Stimulated activated CD8-positive, alpha-beta memory T cell treated with anti-CD3 and anti-CD28 coated beads, Interleukin-4, amount 100 ng/mL, for 48 hours (primary cell): ENCODE results near the gene LRCH1.

Source experiments
- DNase-seq: peaks from one replicate; pipeline ENCODE4 v3.0.0-alpha.2; 2020

Gene LRCH1

DNA sequence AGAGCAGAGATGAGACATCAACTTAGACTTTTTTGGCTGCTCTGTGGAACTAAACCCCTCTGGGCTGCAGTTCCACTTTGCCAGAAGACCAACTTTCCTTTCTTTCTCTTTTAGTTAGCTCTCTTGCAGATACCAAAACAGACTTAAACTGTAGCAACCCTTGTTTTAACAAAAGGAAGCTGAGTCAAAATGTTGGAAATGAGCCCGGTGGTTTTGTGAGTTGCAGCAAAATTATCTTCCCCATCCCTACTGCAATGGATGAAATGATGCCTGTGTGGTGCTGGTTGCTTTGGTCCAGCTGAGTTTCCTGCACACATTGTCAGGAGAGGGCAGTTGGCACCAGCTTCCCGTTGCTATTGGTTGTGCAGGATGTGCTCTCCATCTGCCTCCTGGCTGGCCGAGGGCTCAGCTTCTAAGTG, 115.3 kb downstream of the LRCH1 start:
- no peak for DNase-seq

DNA sequence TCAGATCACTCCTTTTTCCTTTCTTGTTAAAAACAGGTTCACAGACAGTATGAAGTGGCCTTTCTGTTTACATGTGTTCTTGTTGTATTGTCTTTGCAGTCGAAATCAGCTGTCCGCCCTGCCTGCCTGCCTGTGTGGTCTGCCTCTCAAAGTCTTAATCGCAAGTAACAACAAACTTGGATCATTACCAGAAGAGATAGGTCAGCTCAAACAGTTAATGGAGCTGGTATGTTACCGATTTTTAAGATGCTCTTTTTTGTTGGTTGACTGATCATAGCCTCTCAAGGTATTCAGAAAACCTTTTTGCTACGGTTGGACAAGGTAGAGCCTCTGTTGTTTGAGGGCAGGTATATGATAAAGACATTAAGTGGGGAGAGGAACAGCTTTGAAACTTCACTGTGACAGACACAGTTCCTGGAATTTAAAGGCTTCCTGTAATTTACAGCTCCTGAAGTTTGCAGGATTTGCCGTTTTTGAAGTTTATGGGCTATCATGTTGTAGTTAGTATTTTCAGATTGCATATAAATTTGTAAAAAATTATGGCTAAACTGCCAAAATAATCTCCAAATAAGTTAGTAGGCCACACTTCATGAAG, 116.1 kb downstream of the LRCH1 start:
- DNase-seq, result no peak

DNA sequence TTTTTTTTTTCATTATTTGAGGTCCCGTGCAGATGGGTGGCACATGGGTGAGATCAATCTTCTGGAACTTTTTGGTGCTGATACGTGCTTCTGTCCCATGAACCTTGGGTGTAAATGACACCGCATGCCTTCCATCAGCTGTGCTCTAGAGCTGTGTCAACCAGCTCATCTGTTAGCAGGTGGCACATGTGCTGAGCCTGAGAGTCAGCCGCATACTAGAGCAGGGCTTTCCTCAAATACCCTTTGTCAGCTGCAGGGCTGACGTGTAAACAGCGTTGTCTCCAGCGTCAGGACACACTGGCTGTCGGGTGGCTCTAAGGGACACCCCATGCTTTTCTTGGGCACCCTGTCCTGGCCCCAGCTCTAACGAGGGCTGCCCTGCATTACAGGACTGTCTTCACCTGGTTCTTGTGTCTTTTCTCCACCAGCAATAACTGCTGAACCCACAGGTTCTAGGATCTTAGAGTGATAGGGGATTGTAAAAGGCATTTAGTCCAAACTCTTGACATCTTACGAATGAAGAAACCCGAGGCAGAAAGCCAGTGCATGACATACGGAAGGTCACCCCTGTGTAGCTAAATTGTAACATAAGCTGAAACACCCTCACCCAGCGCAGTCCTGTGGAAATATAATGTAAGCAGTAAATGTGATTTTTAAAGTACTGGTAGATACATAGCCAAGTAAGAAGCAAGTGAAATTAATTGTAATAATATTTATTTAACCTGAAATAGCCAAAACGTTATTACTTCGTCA, 119.5 kb downstream of the LRCH1 start:
- no peak for DNase-seq

DNA sequence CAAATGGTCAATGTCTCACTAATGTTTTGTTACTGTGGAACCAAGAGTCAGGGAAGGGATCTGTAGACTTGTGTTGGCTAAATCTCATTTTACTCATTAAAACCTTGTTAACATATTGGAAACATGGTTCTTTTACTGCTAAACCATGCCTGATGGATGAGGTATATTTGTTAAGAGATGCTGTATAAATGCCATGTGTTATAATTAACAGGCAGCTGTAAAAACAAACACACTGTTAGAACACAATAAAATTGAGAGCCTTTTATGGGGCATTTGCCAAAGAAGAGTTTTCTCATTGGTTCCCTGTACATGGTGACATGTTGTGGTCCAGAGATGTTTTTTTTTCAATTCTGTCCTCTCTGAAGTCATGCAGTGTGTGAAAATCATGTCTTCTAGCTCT, 122.0 kb downstream of the LRCH1 start:
- DNase-seq, result no peak

DNA sequence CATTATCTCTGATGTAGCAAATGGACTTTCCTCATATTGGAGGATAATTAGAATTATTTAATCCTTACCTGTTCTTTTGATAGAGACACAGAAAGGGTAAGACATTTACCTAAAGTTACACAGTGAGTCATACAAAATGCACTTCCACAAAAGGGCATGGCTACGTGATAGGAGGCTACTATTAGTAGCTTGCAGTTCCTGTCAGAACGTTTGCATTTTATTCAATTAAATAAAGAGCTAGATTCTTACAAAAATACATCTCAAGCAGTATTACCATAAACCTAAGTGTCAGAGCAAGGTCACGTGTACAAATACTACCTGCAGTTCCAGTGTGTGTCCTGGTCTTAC, 123.4 kb downstream of the LRCH1 start:
- DNase-seq, result no peak

DNA sequence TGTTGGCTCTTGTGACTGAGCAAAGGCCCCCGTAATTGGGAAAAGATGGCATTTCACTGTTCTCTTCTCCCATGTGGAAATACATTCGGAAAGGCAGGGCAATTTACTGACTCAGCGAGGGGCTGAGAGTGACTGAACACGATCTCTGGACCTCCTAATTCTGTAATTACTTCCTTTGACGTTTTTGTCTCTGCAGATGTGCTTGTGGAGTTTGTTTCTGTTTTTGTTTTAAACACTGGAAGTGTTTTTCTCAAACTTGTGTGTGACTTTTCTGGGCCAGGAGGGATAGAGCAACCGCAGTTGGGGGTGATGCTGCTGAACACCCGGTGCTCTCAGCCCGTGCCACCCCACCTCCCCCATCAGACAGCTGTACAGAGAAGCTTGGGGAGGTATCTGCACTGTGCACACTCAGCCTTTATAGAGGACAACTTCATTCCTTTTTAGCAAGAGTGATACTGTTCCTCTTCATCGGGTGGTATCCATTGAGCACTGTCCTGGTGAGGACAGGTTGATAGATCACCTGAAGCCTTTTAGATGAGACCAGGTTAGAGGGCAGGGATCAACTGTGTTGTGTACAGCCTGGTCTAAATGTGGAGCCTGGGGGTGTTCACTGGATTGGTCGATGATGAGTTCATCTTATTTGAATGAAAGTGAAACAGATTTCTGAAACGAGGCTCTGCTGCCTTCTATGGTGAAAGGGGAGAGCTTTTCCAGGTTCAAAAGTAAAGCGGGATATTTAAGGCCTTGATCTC, 126.6 kb downstream of the LRCH1 start:
- DNase-seq, result peak; percentile 36

DNA sequence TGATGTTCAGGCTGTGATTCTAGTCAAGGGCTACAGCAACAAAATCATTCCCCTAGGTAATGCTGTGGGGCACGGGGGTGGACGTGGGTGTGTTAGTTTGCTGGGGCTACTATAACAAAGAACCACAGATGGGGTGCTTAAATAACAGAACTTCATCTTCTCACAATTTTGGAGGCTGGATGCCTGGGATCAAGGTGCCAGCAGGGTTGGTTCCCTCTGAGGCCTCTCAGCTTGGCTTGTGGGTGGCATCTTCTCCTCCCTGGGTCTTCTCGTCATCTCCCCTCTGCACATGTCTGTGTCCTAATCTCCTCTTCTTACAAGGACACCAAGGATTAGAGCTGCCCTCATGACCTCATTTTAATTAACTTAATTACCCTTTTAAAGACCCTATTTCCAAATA, 129.0 kb downstream of the LRCH1 start:
- DNase-seq, result no peak

DNA sequence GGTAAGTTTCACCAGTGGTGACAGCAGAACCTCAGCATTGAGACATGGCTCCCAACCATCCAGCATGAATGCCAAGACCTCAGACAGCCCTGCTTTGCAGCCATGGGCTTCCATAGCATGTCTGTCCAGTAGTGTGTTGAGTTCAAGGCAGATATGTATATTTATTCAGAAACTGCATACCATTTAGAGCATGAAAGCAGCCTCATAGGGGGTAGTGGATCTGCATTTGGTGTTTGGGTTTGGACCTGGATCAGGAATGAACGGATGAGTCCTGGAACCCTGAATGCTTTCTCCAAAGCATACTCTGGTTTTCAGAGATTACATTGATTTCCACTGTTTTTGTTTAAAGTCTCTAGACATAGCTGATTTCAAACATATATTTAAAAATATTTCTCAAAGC, 129.7 kb downstream of the LRCH1 start:
- DNase-seq, result no peak

DNA sequence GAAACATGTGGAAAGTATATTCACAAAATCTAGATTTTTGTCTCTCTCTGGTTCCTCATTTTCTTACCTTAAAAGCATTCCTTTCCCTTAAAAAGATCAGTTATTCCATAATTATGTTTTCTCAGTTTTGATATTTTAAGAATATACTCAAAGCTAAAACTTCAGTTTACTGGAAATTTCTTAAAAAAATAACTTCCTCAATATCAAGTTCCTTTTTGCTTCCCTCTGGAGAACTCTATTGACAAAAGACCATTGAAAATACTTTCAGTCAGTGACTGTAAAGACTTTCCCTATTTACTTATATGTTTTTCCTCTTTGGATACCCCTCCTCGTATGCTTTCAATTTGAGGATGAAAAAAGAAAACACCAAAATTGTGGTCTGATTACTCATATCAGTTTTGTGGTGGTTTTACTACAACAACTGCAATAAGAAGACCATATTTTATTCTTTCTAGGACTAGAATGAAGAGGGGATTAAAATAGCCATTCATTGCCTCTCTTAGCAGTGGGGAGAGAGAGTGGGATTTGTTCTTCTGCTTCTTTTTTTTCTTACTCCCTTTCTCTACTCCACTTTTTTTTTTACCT, 130.8 kb downstream of the LRCH1 start:
- DNase-seq, result no peak

DNA sequence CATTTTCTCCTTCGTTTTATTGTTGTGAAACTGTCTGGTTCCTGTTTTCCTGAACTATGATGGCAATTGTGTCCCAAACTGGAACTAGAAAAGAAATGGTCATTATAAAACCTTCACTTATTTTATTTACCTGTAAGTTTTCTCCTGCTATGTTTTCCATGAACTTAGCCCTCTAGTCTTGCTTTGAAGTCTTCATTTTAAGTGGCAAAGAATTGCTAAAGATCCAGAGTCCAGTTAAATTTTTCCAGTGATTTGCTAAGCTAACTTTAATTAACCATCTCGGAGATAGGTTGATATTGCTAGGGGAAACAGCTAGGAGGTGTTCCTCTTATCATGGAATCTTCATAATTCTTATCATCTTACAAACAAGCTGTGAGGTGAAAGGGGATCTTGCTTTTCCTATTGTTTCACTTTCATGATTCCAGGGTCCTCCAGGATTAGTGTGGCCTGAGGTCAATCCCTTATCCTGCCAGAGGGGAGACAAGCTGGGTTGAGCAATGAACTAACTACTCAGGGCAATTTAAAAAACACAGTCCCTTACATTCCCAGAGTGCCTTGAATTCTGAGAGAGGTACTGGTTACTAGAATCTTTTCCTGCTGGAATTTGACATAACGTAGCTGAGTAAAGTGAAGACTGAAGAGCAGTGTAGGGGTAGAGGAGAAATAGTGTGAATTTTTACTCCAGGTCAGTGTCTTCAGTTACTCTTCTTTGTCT, 131.5 kb downstream of the LRCH1 start:
- no peak for DNase-seq

DNA sequence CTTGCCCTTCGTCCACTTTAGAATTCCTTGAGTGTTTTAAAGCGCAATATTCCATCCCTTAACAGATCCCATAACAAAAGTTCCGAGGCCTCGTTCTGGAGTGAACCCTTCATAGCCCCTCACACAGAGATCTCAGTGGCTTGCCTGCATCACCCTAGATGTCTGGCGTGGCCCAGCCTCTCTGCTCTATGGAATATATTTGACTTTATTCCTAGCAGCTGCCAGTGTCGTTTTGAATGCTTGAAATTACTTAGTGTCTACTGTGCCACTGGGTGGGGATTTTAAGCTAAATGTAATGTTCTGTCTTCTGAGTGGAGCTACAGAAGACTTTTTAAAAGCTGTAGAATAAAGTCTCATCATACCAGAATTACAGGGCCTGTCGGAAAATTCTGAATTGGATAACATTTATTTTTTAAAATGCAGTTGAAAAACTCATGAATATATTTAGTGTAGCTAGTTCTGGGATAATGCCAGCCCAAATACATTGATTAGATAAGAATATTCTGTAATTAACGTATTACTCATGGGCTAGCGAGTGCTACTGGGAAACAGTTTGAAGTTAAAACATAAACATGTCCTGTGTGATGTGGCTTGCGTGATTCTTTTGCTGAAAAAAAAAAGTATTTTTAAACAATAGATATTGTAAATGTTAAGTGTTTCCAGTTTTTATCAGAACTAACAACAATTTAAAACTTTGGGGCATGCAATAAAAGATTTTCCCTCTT, 132.2 kb downstream of the LRCH1 start:
- no peak for DNase-seq

DNA sequence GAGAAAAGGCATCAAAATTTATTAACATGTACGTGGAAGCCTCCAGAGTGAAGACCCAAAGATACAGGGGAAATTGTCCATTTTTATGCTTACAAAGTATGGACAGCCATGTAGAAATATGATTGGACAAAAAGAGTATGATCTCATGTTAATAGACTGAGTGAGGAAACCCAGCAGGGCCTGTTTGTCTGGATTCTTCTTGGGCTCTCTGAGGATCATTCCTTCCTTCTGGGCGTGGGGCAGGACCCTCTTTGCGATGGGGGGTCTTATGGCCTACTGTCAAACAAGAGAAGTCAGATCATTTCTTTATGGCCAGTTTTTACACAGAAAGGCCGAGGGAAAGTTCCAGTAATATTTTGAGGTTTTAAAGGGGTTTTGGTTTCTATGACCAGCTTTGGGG, 133.2 kb downstream of the LRCH1 start:
- DNase-seq, result no peak

DNA sequence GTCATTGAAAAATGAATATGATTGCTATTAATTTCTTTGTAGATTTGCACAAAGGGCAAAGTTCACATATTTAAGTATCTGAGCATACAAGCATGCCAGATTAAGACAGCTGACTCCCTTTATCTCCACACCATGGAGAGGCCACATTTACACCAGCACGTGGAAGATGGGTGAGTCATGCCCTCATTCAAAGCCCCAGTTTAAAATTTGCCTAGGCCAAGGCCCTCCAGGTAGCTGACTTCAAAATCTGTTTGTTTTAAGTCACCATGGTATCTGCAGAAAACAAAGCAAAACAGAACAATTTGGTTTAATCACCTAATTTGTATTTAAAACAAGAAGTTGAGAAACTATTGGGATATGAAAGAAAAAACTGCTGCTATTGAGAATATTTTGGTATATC, 134.8 kb downstream of the LRCH1 start:
- no peak for DNase-seq

DNA sequence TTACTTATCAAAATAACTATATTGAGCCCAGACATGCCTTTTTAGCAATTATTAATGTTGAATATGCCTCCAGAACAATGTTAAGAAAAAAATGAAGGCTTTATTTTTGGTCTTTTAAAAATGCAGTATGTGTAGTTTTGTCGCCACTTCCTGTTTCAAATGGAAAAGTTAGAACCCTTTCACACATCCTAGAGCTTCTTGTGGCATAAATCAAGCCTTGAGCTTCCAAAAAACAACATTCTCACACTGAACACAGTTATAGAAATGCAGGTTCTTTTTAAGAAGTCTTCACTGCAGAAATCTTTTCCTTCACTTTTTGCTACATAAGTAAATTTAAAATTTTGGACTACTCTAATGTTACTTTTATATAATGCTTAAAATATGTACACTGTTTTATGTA, 135.3 kb downstream of the LRCH1 start:
- no peak for DNase-seq

DNA sequence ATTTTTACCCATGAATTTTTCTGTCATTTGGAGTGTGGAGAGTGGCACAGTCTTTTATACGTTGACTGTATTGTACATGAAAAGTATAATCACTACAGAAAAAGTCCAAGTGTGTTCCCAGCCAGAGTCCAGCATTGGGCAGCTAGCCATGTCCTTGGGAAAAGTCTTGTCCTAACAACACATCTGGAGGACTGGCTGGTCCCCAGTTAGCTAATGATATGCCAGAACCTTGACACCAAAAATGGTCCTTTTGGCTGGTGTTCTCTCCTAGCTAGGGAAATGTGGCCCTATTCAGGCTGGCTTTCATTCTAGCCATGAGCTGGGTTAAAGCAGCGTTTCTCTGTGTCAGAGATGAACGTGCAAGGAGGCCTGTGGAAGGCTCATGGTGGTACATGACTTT, 145.0 kb downstream of the LRCH1 start:
- no peak for DNase-seq

DNA sequence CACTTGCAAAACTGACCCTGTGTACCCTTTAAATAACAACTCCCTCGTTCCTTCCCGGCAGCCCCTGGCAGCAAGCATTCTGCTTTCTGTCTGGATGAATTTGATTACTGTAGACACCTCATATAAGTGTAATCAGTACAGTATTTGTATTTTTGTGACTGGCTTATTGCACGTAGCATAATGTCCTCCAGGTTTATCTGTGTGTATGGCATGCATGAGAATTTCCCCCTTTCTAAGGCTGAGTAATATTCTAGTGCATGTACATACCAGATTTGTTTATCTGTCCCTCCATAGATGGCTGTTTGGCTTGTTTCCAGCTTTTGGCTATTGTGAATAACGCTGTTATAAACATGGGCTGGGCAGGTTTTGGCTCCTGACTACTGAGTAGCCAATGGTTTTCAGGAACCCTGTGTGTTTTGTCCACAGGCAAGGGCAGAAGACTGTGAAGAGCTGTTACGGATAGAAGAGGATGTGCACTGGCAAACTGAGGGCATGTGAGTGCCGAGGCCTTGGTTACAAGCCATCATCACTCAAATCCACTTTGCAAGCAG, 146.0 kb downstream of the LRCH1 start:
- no peak for DNase-seq

DNA sequence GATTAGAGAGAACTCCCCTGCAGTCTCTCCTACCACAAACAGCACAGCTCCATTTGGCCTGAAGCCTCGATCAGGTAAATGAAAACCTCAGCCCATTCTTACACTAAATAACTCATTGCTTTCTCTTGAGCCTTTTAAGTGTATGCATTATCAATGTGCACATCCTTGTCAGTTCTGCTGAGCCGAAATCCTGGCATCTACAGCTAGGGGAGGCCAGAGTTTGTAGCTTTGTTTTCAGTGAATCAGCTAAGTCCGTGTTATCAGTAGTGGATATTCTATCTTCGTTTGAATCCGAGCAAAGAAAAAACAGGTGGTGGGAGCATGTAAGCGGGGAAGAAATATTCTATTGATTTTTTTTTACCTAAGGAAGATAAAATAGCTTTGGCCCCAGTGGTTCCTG, 159.6 kb downstream of the LRCH1 start:
- no peak for DNase-seq

DNA sequence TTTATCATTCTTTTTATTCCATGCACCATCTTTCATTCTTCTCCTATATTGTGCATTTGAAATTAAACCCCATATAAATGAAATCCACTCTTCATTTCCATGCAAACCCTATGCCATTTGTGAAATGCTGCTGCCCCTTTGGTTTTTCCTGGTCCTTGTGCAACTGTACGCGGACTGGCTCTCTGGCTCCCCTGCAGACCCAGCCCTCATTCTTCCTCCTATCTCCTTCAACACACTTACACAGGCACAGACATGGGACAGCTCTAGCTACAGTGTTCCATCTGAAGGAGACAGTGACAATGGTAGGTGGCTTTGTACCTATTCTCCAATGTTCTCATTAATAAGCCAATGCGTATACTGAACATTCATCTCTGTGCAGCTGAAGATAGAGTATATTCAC, 162.4 kb downstream of the LRCH1 start:
- DNase-seq, result no peak

DNA sequence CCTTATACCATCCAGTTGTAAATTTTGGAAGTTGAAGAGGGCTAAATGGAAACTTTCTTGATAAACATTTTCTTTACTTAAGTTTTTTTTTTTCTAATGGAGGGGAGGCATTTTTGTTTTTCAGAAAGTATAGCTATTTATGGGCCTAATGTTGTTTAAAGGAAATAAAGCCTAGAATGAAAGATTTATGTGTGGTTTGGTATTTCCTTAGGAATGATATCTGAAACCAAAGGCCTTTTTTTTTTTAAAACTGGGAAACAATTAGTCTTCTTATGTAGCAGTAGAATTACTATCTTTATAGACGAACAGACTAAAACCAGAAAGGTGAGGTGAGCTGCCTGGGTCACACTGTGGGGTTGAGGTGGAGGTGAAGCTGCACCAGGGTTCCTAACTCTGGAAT, 163.9 kb downstream of the LRCH1 start:
- DNase-seq, result no peak

DNA sequence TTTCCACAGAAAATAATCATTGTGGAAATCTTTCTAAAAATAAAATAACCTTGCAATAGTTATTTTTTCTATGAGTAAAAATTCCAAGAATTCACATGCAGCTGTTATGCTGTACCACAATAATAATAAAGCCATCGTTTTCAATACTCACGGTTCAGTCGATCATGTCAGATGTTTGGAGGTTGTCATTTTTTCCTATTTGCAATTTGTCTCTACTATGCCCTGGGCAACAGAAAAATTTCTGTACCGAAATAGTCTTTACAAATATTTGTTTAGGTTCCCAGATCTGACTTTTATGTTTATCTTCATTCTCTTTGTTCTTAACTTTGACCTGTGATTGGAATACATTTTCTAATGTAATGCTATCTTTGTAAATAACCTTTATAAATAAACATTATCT, 164.3 kb downstream of the LRCH1 start:
- DNase-seq, result no peak

DNA sequence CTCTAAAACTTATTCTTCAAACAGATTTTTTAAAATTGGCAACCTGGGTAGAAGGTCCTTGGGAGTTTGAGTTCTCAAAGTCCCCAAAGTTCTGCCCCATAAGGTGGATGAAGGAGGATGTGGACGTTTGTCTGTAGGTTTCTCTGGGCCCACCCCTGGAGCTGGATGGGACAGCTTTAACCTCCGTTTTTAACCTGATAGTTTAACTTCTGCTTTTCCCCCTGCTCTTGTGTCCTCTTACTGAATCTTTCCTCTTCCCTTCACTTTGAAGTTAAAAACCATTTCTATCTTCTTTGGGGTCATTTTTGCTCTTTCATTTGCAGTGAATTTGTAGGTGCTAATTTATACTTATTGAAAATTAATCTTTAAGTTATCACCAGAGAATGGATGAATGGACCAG, 164.9 kb downstream of the LRCH1 start:
- DNase-seq, result no peak

DNA sequence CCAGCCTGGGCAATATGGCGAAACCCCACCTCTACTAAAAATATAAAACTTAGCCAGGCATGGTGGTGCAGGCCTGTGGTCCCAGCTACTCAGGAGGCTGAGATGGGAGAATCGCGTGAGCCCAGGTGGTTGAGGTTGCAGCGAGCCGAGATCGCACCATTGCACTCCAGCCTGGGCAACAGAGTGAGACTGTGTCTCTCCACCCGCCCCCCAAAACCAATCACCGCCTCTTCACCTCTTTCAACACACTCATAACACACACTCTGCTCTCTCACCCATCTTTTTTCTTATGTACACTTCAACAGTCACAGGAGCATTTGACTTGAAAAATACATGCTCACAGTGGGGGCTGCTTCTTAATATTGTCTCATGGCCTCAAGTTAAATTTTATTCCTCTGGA, 167.2 kb downstream of the LRCH1 start:
- DNase-seq, result no peak
